HepG2 (cell line): Measurements from ENCODE around the gene RASA1. TPM values are rescaled to one million over a fixed set of nuclear protein-coding genes. Genes with fewer than 3 reads are reported as not detected.

ENCODE experiments used
- ATAC-seq: fragments of 200-7000 bp; cut with Tn5 transposase; 3 replicates; pipeline ENCODE4 v1.9.1; 2020; ENCODE audit warnings: mild to moderate bottlenecking, moderate library complexity
- BruUV-seq: library from RNA; stranded (reverse); fragments of 400-500 nt; replicated peaks from 2 replicates; lab custom pipeline; 2021; lab: Mats Ljungman, UMichigan
- CTCF ChIA-PET: fragments of 300-600 bp; formaldehyde crosslinking; extraction: SDS; loops from one replicate; lab custom pipeline; 2021; ENCODE audit warnings: low total read pairs, inconsistent platforms, low intra/inter-chr PET ratio; lab: Yijun Ruan, JAX
- POLR2A ChIA-PET: fragments of 350-600 bp; sonication (Branson Sonifier 250); formaldehyde crosslinking; loops from one replicate; lab custom pipeline; 2020; ENCODE audit warnings: antibody characterized with exemption, inconsistent platforms; lab: Yijun Ruan, JAX
- DNase-seq: peaks from one replicate; pipeline ENCODE4 v3.0.0-alpha.2; 2015; ENCODE audit warnings: low spot score
- FAIRE-seq: peaks from 3 replicates; lab custom pipeline; 2011; peaks lifted over from hg19 to GRCh38; lab: Jason Lieb, UNC
- H2AFZ ChIP-seq: one replicate; pipeline ENCODE4 v1.6.1; 2011; ENCODE audit warnings: low read length, inconsistent platforms
- H3K27ac ChIP-seq: fragments of 300-600 bp; 3 replicates; pipeline ENCODE4 v1.8.0; 2011; ENCODE audit warnings: mixed run types, mild to moderate bottlenecking, mixed read lengths, low read length, inconsistent platforms; ENCODE audit not compliant: insufficient read depth; ENCODE audit errors: extremely low read length
- H3K27me3 ChIP-seq, 2 experiments: fragments of 200-600 bp in 1 of 2; 2 replicates in 1 of 2; 3 replicates in 1 of 2; pipeline versions ENCODE4 v1.6.0 to v1.8.0; 2011; ENCODE audit warnings: low read length in 2 of 2, mild to moderate bottlenecking in 2 of 2, moderate library complexity in 2 of 2, inconsistent platforms in 1 of 2; ENCODE audit not compliant: insufficient read depth in 2 of 2, control insufficient read depth in 1 of 2
- H3K36me3 ChIP-seq, 2 experiments: fragments of 200-600 bp in 1 of 2; replicated peaks in 1 of 2; 2 replicates in 1 of 2; 3 replicates in 1 of 2; pipeline versions ENCODE4 v1.5.1 to v1.8.0; 2011; ENCODE audit warnings: low read length in 2 of 2, inconsistent platforms in 1 of 2; ENCODE audit not compliant: insufficient read depth in 2 of 2, control insufficient read depth in 1 of 2
- H3K4me1 ChIP-seq: 2 replicates; pipeline ENCODE4 v1.5.1; 2012; ENCODE audit warnings: low read length, inconsistent platforms; ENCODE audit not compliant: insufficient read depth
- H3K4me2 ChIP-seq: 2 replicates; pipeline ENCODE4 v1.6.0; 2011; ENCODE audit warnings: low read depth, low read length, inconsistent platforms
- H3K4me3 ChIP-seq, 3 experiments: fragments of 200-600 bp in 1 of 3; sonication (generic), shearing (Covaris generic) in 1 of 3; replicated peaks in 1 of 3; 2 replicates each; pipeline ENCODE4 v1.5.1; 2011 to 2016; ENCODE audit warnings: low read length in 3 of 3, inconsistent platforms in 2 of 3, low read depth in 2 of 3, mild to moderate bottlenecking in 2 of 3, control low read depth in 1 of 3, mixed read lengths in 1 of 3; ENCODE audit not compliant: insufficient read depth in 1 of 3
- H3K79me2 ChIP-seq: one replicate; pipeline ENCODE4 v1.6.1; 2011; ENCODE audit warnings: low read length, inconsistent platforms; ENCODE audit not compliant: insufficient read depth
- H3K9ac ChIP-seq: 2 replicates; pipeline ENCODE4 v1.6.0; 2011; ENCODE audit warnings: mild to moderate bottlenecking, low read depth, low read length, inconsistent platforms; ENCODE audit not compliant: insufficient read depth
- H3K9me3 ChIP-seq: 2 replicates; pipeline ENCODE4 v1.5.1; 2012; ENCODE audit warnings: mild to moderate bottlenecking, low read length
- H4K20me1 ChIP-seq: 2 replicates; pipeline ENCODE4 v1.6.0; 2011; ENCODE audit warnings: inconsistent platforms, mild to moderate bottlenecking, low read length, moderate library complexity; ENCODE audit not compliant: insufficient read depth
- AKAP8 ChIP-seq: sonication (generic); formaldehyde crosslinking; IDR thresholded peaks from 2 replicates; pipeline ENCODE4 v1.5.1; 2020; ENCODE audit warnings: mild to moderate bottlenecking, missing genetic modification reagents
- BATF2 ChIP-seq: sonication (generic); formaldehyde crosslinking; IDR thresholded peaks from 2 replicates; pipeline ENCODE4 v1.8.0; 2022; ENCODE audit warnings: mild to moderate bottlenecking, missing genetic modification reagents, moderate library complexity
- BRD4 ChIP-seq: sonication (generic); formaldehyde crosslinking; IDR thresholded peaks from 2 replicates; pipeline ENCODE4 v1.4.0; 2020; ENCODE audit warnings: missing genetic modification reagents
- CBFB ChIP-seq: sonication (generic); formaldehyde crosslinking; IDR thresholded peaks from 2 replicates; pipeline ENCODE4 v1.4.0; 2020; ENCODE audit warnings: missing genetic modification reagents
- CHCHD3 ChIP-seq: sonication (generic); formaldehyde crosslinking; IDR thresholded peaks from 2 replicates; pipeline ENCODE4 v1.8.0; 2022; ENCODE audit warnings: mild to moderate bottlenecking, missing genetic modification reagents, moderate library complexity
- FLYWCH1 ChIP-seq: sonication (generic); formaldehyde crosslinking; IDR thresholded peaks from 2 replicates; pipeline ENCODE4 v1.8.1; 2023; ENCODE audit warnings: mild to moderate bottlenecking, missing genetic modification reagents
- FOXA1 ChIP-seq, 2 experiments: fragments of 450-650 bp in 1 of 2; sonication (generic) in 1 of 2; formaldehyde crosslinking in 1 of 2; IDR thresholded peaks; 2 replicates each; pipeline versions ENCODE4 v1.4.0 to v1.6.1; 2016 to 2020; ENCODE audit warnings: missing genetic modification reagents in 1 of 2
- FOXC1 ChIP-seq: sonication (generic); formaldehyde crosslinking; IDR thresholded peaks from 2 replicates; pipeline ENCODE4 v1.8.0; 2022; ENCODE audit warnings: mild to moderate bottlenecking, missing genetic modification reagents, borderline replicate concordance
- GLI4 ChIP-seq: sonication (generic); formaldehyde crosslinking; IDR thresholded peaks from 2 replicates; pipeline ENCODE4 v1.5.1; 2020; ENCODE audit warnings: missing genetic modification reagents, mild to moderate bottlenecking, moderate library complexity, borderline replicate concordance
- IKZF1 ChIP-seq: fragments of 450-650 bp; IDR thresholded peaks from 2 replicates; pipeline ENCODE4 v1.7.1; 2016
- MED13 ChIP-seq: sonication (generic); formaldehyde crosslinking; IDR thresholded peaks from 2 replicates; pipeline ENCODE4 v1.5.0; 2020; ENCODE audit warnings: missing genetic modification reagents
- PATZ1 ChIP-seq: sonication (generic); formaldehyde crosslinking; IDR thresholded peaks from 2 replicates; pipeline ENCODE4 v1.4.0; 2020; ENCODE audit warnings: missing genetic modification reagents
- TBP ChIP-seq: sonication (generic); formaldehyde crosslinking; IDR thresholded peaks from 2 replicates; pipeline ENCODE4 v1.5.0; 2020; ENCODE audit warnings: missing genetic modification reagents
- ZFP1 ChIP-seq: IDR thresholded peaks from 2 replicates; pipeline ENCODE4 v1.6.1; 2016
- ZNF274 ChIP-seq: sonication (generic); formaldehyde crosslinking; IDR thresholded peaks from 2 replicates; pipeline ENCODE4 v1.5.1; 2020; ENCODE audit warnings: mild to moderate bottlenecking, missing genetic modification reagents
- ZNF275 ChIP-seq: sonication (generic); formaldehyde crosslinking; IDR thresholded peaks from 2 replicates; pipeline ENCODE4 v1.8.0; 2022; ENCODE audit warnings: missing genetic modification reagents, mild to moderate bottlenecking, inconsistent platforms, borderline replicate concordance
- ZNF282 ChIP-seq: fragments of 450-650 bp; IDR thresholded peaks from 2 replicates; pipeline ENCODE4 v1.6.1; 2018; ENCODE audit not compliant: partially characterized antibody
- ZNF7 ChIP-seq: IDR thresholded peaks from 2 replicates; pipeline ENCODE4 v1.6.1; 2016; ENCODE audit warnings: missing biosample characterization, missing genetic modification reagents
- ZNF724P ChIP-seq: sonication (generic); formaldehyde crosslinking; IDR thresholded peaks from 2 replicates; pipeline ENCODE4 v1.8.0; 2022; ENCODE audit warnings: missing genetic modification reagents, borderline replicate concordance
- WGBS: methylation state at CpG from one replicate; pipeline ENCODE4 v1.1.6; 2017; ENCODE audit warnings: low lambda C conversion rate; 5-methylcytosine and 5-hydroxymethylcytosine counted together
- in situ Hi-C: cut with HindIII; loops from 2 replicates; pipeline ENCODE4 v1.10.0; 2017; ENCODE audit warnings: low pct_unique_long_range_greater_than_20kb; ENCODE audit not compliant: extremely low pct_ligation_motif_present
- intact Hi-C: fragments of 100-400 bp; cut with micrococcal nuclease; formaldehyde crosslinking; loops from one replicate; pipeline ENCODE4 v1.10.0; 2022; ENCODE audit not compliant: unreplicated experiment
- polyA plus RNA-seq, 8 experiments: library from polyadenylated mRNA; depleted of rRNA in 3 of 8; stranded (reverse) in 7 of 8; unstranded in 1 of 8; fragments of >200 nt; fragmentation: Illumina TruSeq in 4 of 8; extraction: Trizol in 4 of 8; gene quantifications; 2 replicates each; pipeline versions ENCODE4 v1.2.1 to v1.2.3, GENCODE V29; 2011 to 2016; ENCODE audit warnings: low read depth in 4 of 8, missing spikeins in 1 of 8, mixed read lengths in 1 of 8; ENCODE audit not compliant: insufficient read depth in 1 of 8
- total RNA-seq, 5 experiments: library from RNA; depleted of rRNA; stranded (reverse); fragments of >200 nt; fragmentation: Illumina TruSeq; extraction: Trizol; gene quantifications; 2 replicates each; pipeline ENCODE4 v1.2.3, GENCODE V29; 2016; ENCODE audit warnings: low read depth in 1 of 5

The RASA1 gene
- total and polyA plus RNA-seq, 2 of the 13 experiments (the other 11 are each of a cell fraction or from before 2014, with no cell fraction given), result 19.5 to 20.5 TPM

DNA sequence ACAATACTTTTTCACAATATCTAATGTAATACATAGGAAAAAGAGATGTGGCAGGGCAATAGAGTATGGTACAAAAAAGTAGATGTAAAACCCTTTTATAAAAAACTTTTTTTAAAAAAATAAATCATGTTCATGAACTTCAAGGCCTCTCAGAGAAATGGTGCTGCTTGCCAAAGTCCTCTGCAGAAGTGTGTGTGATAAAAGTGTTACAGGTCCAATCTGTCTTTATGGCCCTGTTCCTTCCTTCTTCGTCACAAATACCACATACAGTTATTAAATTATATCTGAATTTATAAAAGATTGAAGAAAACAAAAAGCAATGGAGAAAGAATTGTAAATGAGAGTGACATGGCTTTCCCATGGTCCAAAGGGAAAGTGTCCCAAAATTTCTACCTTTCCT, 166.8 kb downstream of the RASA1 start:
- Histone ChIP-seq H3K36me3 (no peaks in the 10 kb centered on the region), H3K4me1 (no peaks in the 10 kb centered on the region), H3K79me2 (no peaks in the 10 kb centered on the region), H2AFZ (no peak overlapping the region), H3K27ac (no peak overlapping the region), H3K9me3 (no peaks in the 10 kb centered on the region), H3K9ac (no peak overlapping the region), H3K27me3 (no peaks in the 10 kb centered on the region), H3K4me2 (no peak overlapping the region), H3K4me3 (no peak overlapping the region), H4K20me1 (no peaks in the 10 kb centered on the region)
- no peak for TF ChIP-seq GLI4
- TF ChIP-seq IKZF1, result no peak
- TF ChIP-seq ZNF274 (CRISPR knock-in tag), result no peak
- no peak for TF ChIP-seq MED13 (CRISPR knock-in tag)
- TF ChIP-seq ZNF7, result no peak
- TF ChIP-seq FOXC1, result no peak
- no peak for TF ChIP-seq ZNF282
- TF ChIP-seq ZNF724P (CRISPR knock-in tag), result no peak
- no peak for TF ChIP-seq BATF2 (CRISPR knock-in tag)
- TF ChIP-seq ZFP1 (CRISPR knock-in tag), result no peak
- FAIRE-seq (no peak), ATAC-seq (no peak), DNase-seq (no peak)
- BruUV-seq, result no TSS peak
- CTCF ChIA-PET, result no interaction called here
- intact Hi-C loops, result no loop called here
- 3% methylated on average over 1 of the region's 1 CpG for WGBS
- in situ Hi-C loops, result no loop called here
- POLR2A ChIA-PET, result no interaction called here

GRCh38 chr5:87435144-87435694, 167.5 kb downstream of the RASA1 start:
- no peaks in the 10 kb centered on the region for H3K9me3 ChIP-seq
- FAIRE-seq (no peak), ATAC-seq (no peak), DNase-seq (no peak)
- H3K27ac ChIP-seq, result no peak overlapping the region
- no peaks in the 10 kb centered on the region for H3K79me2 ChIP-seq
- no peaks in the 10 kb centered on the region for H4K20me1 ChIP-seq
- in situ Hi-C loops, result no loop called here
- BruUV-seq, result no TSS peak
- WGBS, result 0% methylated on average over 2 of the region's 2 CpGs
- no peak overlapping the region for H3K4me2 ChIP-seq
- no peaks in the 10 kb centered on the region for H3K36me3 ChIP-seq
- intact Hi-C loops, result no loop called here
- H2AFZ ChIP-seq, result no peak overlapping the region
- no peak overlapping the region for H3K9ac ChIP-seq
- ChIA-PET CTCF (no interaction called here), POLR2A (no interaction called here)
- H3K27me3 ChIP-seq, result no peaks in the 10 kb centered on the region
- H3K4me3 ChIP-seq, result no peak overlapping the region
- no peaks in the 10 kb centered on the region for H3K4me1 ChIP-seq
- TF ChIP-seq TBP (CRISPR knock-in tag), result no peak
- TF ChIP-seq FLYWCH1, result no peak
- no peak for TF ChIP-seq PATZ1
- no peak for TF ChIP-seq BRD4
- no peak for TF ChIP-seq CHCHD3 (CRISPR knock-in tag)
- no peak for TF ChIP-seq AKAP8 (CRISPR knock-in tag)
- no peak for TF ChIP-seq CBFB (CRISPR knock-in tag)
- TF ChIP-seq FOXA1 (IDR thresholded peaks at IDR 0.05), result no peak
- no peak for TF ChIP-seq FOXA1 (CRISPR knock-in tag; IDR thresholded peaks at IDR 0.05)
- no peak for TF ChIP-seq ZNF275 (CRISPR knock-in tag)
